Femur (tissue), 1 donor: ENCODE data around the gene TMUB1.

Experiments used
- DNase-seq: peaks from one replicate; pipeline ENCODE4 v3.0.0-alpha.2; 2017

TMUB1 gene, protein sequence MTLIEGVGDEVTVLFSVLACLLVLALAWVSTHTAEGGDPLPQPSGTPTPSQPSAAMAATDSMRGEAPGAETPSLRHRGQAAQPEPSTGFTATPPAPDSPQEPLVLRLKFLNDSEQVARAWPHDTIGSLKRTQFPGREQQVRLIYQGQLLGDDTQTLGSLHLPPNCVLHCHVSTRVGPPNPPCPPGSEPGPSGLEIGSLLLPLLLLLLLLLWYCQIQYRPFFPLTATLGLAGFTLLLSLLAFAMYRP

DNA sequence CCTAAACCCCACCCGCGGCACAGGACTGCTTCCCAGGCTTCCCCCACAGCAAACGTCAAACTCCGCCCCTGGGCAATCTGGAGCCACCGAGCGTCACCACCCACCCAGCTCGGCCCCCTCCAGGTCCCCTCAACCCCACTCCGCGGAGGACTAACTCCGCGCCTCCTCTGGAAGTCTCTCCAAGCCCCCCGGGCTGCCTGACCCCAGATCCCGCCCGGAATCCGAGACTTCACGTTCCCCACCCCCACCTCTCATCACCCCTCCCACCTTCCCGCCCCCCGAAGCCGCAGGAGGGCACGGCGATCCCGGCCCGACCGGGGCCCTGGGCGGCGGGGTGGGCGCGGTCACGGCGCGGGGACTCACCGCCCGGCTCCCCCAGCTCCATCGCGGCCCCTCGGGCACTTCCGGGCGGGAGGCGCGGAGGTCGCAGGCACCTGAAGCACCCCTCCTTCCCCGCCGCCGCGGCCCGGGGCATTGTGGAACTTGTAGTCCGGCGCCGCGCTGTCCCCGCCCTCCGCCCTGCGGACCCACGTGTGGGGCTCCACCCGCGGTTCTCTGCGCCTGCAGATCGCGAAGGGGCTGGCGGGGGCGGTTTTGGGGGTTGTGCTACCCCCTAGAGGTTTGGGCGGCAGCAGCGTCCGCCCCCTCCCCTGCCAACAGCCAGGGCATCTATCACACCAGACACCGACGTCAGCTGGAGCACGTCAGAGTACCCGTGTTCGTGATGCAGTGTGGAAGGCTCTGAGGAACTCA, at the start of gene TMUB1:
Gene TMUB1, minus strand, starts transcription at position 423 of the 753 bp plus-strand sequence. CDS start 930 bp downstream, outside the sequence.
- DNase-seq: peak; percentile 78

DNA sequence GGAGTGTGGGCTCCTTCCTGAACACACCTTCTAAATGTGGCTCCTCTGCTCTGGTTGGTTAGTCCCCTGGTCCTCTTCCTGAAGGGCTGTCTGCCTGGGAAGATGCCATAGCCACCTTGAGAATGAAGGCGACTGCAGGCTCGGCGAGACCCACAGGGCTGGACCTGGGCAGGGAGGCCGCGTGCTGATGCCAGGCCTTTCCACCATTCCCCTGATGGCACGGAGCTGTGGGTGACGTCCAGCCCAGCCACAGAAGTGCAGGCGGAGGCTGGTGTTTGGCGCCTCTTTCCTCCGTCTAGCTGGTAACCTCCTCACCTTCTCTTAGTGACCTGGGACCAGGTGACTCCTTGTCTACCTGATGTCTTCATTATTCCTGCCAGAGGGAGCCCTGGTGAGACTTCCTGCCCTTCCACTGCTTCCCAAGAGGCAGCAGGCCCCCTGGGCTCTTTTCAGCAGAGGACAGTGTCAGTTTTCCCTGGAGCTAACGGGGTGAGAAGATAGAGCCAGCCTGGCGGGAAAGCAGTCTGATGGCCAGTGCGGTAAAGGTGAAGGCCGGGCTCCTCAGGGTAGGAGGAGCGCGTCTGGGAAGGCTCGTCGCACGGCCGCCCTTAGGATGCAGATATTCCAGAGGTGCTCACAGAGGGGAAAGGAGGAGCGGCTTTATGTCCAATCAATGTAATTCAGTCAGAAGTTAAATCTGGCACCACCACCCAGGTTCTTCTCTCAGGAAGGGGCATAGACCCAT, 49.3 kb upstream of the TMUB1 start:
- DNase-seq: peak; percentile 12

DNA sequence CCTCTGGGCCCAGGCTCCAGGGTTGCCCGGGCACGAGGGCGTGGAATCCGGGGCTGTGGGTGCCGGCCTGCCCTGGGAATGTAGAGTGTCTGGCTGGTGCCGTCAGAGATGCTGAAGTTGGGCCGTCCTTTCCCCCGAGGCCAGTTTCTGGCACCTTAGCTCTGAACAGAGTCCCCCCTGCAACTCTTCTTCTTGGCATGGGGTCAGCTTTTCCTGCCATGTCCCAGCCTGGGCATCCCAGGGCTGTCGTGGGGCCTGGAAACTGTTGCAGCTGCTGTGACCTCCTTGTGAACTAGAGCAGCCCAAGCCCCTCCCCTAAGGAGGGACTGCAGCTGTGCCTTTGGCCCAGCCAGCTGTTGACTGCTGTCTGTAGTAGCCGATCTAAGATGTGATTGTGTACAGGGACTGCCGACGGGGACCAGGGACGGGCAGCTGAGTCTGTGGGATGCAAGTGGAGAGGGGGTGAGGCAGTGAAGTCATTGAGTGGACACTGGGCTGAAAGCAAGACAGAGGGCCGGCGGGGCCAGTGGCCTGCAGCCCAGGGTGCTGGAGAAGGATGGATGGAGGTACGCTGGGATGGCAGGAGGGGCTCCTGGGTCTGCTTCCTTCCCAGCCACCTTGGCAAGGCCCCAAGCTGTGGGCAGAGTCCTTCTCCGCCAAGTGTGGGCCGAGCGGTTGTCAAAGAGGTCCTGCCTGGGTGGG, 48.5 kb upstream of the TMUB1 start:
- DNase-seq: peak; percentile 84

DNA sequence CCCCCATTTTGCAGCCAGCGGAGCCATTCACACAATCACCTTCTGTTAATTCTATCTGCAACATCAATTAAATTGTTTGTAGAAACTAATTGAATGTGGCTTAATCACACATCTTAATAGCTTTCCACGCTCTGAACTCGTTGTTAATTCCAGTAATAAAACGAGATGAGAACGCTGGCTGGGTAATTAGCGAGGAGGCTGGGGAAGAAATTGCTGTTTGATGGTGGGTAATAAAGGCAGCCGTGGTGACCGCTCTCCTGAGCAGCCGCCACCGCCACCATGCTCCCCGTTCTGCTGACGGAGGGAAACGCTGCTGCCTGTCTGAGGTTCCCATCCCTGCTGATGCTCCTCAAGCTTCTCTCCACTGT, 47.9 kb upstream of the TMUB1 start:
- no peak for DNase-seq

DNA sequence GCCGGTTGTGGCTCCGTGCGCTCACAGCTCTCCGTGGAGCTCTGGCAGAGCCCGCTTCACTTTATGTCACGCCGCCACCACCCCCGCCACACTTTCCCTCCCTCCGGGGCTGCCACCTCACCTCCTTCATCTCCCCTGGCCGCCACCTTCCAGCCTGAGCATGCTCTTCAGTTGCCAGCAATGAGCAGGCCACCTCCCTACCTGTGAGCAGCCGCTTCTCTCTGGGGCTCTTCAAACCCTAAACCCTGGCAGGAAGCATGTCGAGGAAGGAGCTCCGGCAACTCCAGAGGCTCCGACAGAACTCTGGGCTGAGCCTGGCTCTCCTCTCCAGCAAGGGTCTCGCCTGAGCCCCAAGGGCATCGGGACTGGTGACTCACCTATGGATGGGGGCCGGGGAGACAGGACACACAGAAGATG, 47.5 kb upstream of the TMUB1 start:
- DNase-seq: no peak

DNA sequence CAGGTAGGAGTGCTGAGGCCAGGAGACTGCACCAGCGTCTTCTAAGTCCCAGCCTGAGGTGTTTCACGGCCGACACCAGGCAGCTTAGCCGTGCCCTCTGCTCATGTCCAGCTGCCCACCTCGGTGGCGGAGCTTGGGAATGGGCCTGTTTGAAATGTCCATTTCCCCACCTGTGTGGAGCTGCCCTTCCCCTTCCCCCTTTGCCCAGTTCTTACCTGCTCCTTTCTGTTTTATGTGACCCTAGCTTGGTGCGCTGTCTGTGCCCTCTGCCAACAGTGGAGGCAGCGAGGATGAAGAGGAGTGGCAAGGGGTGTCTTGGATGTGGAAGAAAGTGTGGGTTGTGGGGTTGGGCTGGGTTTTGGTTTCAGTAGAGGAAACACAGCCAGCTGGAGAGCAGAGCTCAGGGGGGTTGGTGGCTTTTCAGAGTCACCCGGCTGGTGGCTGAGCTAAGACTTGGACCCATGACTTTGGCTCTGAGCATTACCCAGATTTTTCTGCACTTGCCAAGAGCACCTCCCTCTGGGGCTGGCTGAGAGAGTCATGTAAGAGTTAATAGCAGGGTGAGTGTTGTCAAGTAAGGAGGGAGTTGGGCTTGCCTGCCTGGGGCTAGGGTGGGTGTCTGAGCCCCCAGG, 46.8 kb upstream of the TMUB1 start:
- DNase-seq: no peak

DNA sequence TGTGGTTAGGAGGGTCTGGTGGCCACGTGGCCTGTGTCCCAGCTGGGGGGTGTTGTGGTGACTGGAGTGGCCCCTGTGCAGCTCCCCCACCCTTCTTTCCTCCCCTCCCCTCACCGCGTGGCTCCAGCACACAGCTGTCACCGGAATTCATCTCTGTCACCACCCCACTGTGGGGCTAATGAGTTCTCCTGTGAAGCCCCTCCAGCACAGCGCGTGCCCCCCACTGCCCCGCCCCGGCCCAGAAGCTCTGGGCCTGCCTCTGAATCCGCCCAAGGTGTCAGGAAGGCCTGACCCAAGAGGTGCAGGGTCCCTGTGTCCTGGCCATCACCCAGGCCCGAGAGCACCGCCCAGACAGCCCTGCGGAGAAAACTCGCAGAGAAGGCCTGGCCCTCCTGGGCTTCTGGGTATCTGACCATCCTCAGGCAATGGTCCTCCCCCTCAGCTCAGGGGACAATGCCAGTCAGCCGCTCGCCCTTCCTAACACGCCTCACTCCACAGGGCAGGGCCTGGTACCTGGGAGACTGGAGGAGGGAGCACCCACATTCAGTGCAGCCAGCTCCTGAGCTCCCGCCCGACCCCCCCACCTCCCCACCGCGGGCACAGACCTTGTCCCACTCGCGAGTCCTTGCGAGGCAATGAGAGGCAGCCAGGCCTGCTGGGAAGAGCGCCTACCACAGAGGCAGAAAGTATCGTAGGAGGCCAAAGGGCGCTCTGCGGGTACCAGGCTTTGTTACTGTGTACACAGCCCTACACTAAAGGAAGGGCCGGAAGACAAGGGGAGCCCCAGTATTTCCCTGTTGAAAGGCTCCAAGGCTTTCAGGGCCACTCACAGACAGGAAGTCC, 46.0 kb upstream of the TMUB1 start:
- no peak for DNase-seq

DNA sequence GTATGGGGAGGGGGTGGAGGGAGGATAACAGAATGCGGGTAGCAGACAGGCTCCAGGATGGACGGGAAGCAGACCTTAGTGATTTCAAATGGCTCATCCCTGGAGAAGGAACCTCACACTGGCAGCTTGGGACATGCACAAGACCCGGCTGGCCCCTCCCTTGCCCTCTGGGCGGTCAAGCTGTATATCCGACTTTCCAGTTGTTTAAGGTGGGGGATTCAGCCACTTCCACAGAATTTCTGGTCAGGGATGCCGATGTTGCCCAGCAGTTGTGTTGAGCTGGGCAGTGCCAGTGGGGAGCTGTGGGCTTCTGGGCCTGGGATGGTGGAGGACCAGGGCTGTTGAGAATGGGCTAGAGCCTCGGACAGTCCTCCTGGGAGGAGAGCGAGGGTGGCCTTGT, 45.4 kb upstream of the TMUB1 start:
- DNase-seq: no peak

DNA sequence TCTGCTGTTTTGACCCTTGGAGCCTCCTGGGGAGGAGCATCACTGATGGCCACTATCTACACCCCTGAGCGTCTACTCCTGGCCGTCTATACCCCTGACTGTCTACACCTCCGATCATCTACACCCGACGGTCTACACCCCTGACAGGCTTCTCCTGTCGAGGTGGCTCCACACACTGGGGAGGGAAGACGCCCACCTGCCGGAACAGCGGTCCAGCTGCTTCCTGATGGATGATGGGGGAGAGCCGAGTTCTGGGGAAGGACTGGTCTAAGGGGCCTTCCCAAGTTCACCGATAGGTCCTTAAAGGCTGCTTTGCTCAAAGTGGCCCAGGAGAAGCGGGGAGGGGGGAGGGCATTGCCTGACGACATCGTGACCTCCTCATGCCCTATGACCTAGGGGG, 44.9 kb upstream of the TMUB1 start:
- DNase-seq: no peak

DNA sequence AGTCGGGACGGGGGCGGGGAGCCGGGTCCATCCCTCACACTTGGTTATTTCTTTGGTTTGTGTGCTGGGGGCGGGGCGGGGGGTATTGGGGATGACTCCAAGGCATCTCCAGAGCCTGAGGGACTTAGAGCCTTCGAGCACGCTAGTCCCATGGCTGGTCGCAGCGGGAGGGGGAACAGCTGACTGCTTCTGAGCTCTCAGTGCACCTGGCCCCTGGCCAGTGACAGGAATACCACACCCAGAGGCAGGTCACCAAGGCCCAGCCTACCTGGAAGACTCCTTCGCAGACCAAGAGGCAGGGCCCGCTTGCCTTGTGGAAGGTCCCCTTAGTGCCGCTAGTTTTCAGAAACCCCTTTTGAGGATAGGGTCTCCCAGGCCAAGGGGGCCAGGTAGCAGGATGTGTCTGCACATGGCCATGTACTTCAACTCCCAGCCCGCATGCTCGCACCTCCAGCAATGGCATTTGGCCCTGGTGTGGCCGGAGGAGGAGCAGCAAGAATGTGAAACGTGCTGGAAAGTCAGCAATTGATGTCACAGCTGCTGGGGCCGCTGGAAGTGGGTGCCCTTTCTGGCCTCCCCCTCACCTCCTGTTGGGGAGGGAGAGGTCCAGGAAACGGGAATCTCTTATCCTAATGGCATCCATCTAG, 43.3 kb upstream of the TMUB1 start:
- DNase-seq: no peak

DNA sequence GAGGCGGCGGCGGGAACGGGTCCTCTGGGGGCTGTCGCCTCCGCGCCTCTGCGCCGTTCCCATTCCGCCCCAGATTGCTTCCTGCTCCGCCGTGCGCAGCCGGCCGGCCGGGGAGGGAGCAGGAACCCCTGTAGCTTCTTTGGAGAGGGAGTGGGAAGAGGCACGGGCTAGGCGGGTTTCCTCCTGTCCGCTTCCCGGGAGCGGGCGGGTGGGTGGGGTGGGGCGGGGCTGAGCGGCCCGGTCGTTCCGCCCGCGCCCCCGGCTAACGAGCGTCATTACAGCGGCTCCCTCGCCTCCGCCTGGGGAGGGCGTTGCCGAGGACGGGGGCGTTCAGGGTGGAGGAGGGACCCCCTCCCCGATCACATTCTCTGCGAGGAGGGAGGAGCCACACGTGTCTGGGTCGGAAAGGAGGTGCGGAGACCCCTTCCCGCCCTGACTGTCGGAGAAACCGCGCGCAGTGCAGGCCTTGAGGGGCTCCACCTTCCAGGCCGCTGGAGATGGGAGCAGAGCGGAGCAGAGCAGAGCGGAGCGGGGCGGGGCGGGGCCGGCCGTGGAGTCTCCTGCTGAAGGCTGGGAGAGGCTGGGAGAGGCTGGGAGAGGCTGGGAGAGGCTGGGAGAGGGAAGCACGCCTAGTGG, 42.7 kb upstream of the TMUB1 start:
- DNase-seq: no peak

DNA sequence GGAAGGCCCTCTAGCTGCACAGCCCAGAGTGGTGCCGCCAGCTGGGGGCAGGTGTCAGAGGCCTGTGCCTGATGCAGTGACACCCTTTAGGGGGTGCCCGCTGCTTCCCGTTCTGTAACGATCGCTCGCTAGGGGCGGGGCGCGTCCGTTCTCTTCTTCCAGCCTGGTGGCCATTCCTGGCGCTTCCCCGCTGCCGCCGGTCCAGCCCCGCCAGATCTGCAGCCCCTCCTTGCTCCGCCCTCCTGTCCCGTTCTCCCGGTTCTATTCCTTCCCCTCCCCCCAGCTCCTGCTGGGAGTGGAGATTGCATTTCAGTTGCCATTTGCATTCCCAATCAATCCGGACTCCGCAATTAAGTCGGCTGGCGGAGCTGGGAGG, 42.2 kb upstream of the TMUB1 start:
- peak; percentile 66 for DNase-seq

DNA sequence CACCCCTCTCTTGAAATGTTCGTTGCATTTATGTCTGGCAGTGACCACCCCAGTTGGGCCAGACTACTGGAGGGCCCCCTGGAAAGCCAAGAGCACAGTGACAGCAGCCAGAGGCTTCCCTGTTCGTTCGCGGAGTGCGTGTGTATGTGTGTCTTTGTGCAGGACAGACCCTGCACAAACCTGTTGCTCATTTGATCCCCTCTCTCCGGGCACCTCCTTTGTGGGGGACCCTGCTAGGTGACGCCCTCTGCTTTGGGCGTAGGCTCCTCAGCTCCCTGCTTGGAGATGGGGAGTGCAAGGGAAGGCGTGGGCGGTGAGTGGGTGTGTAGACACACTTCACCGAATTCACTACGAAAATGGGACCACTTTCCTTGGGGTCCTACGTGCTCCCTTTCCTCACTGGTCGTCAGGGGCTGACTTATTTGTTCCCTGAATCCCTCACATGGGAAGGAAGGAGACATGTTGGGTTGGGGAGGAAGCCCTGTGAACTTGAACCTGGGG, 41.7 kb upstream of the TMUB1 start:
- DNase-seq: no peak

DNA sequence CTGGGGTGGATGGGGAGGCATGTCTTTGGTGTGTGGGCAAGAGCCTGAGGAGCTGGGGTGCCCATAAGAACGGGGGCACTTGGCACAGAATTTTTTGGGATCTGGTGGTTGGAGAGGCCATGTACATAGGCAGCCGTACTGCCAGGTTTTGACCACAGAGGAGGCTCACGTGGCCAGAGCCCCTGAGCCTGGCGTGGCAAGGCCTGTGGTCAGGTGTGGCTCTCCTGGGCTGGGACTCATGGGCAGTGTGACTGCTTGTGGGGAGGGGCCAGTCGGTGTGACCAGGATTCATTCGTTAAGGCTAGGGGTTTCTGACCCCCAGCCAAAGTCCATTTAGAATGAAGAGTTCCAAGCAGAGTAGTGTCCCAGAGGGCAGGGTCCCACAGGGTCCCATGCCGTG, 41.2 kb upstream of the TMUB1 start:
- no peak for DNase-seq

DNA sequence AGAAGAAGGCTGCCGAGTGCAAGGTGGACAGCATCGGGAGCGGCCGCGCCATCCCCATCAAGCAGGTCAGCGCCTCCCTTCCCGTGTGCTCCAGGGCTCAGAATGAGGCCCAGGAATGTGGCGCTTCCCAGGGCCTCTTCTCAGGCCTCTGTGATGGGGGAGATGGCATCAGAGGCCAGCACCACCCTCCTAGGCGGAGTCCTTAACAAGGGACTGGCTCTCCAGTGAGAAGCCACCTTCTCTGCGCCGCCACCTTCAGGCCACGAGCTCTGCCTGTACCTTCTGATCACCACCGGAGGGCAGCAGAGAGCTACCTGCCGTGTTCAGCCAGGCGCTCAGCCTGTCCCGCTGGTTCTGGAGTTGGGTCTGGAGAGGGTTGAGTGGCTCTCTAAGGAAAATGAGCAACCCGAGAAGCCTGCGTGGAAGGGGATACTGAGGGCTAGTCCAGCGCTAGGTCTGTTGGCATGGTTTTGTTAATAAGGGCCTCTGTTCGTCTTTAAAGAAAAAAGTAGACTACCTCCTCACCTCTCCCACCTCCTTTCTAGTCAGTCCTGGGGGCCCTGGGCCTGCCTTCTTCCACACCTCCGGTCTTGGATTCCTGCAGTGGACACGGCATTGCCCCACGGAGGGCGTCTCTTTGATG, 40.6 kb upstream of the TMUB1 start:
- peak; percentile 89 for DNase-seq

DNA sequence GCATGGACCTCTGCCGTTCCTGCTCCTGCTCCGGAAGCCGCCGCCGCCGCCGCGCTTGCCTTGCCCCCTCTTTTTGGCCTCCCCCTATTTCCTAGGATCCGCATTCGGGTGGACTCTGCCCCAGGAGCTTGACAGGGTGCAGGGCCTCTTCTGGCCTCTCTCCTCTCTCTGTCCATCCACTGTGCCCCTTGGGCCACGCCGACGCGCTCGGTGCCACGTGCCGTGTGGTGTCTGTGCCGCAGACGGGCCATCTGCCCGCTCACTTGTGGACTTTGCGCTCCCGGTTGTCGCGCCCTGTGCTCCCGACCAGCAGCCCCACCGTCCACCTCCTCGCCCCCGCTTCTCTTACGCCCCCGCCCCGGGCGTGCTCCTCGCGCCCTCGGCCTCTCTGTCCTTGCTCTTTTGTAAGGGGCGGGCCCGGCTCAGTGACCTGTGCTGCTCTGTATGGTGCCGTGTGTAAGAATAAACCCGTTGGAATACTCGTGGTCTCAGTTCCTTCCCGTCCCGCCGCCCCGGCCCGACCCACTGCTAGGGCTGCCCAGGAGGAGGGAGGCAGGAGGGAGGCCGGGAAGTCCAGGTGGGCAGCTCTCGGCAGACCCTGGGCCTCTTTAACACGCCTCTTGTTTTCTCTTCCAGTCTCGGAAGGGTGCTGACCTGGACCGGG, 40.0 kb upstream of the TMUB1 start:
- DNase-seq: no peak

DNA sequence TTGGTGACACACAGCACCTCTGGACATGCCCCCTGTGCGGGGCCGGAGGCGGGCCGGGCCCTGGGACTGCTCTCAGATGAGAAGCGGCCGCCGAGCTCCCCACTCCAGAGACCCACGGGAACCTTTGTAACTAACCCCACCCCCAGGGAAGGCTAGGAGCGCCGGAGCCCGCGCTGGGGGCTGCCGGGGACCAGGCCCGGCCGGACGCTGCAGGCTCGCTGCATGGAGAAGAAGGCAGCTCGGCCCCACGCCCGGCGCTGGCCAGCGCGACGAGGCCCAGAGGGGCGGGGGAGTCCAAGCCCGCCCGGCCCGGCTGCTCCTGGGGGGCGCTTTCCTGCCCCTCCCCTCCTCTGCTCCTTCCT, 39.5 kb upstream of the TMUB1 start:
- DNase-seq: no peak

DNA sequence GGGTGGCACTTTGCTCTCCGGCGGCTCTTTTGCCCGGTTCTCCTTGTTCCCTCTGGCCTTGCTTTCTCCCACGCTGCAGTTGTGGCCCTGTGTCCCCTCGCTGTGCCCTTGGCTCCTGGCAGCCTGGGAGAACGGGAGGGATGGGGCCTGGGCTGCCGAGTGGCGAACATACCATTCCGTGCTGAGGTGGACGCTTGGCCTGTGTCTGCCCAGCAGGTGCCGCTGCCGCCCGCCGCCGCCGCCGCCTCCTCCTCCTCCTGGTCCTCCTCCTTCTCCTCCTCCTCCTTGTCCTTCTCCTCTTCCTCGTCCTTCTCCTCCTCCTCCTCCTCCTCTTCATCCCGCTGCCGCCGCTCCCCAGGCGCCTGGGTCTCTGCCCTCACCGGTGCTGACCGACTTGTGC, 39.0 kb upstream of the TMUB1 start:
- no peak for DNase-seq

DNA sequence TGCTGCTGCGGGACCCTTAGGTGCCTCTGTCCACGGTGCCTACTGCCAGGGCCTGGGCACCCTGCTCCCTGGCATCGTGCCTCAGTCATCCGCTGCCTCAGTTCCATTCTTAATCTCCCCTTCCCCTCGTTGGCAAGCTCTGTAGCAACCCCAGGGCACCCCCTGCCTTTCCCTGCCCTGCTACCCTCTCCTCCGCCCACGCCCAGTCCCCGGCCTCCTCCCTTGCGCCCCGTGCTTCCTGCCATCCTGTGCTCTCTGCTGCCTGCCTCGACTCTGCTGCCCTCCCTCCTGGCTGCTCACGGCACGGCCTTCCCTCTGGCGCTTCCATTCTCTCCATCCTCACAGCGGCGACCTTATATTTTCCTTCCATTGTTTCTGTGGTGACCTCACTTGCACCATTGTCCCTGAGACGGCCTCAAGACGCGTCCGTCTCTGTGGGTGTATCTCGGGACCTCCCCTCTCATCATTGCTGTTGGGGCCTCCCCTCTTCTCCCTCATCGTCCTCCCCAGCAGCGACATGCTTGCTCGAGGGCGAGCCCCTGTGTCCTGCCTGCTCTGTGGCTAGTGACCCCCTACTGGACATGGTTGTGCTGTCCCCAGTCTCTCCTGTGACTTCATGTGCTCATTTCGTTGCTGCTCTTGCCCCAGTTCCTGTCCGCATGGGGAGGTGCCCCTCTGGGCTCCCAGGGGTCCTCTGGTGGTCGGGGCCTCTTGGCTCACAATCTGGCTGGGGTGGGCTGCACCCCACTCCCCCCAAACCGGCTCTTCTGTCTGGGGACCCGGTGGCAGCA, 38.3 kb upstream of the TMUB1 start:
- no peak for DNase-seq
